GM21619 (cell line): ENCODE results near the gene ZNF597.

Experiments
- ATAC-seq: cut with Tn5 transposase; IDR thresholded peaks from one replicate; pipeline ENCODE4 v1.9.1; 2021; ENCODE audit not compliant: unreplicated experiment

Gene ZNF597, protein sequence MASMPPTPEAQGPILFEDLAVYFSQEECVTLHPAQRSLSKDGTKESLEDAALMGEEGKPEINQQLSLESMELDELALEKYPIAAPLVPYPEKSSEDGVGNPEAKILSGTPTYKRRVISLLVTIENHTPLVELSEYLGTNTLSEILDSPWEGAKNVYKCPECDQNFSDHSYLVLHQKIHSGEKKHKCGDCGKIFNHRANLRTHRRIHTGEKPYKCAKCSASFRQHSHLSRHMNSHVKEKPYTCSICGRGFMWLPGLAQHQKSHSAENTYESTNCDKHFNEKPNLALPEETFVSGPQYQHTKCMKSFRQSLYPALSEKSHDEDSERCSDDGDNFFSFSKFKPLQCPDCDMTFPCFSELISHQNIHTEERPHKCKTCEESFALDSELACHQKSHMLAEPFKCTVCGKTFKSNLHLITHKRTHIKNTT

DNA sequence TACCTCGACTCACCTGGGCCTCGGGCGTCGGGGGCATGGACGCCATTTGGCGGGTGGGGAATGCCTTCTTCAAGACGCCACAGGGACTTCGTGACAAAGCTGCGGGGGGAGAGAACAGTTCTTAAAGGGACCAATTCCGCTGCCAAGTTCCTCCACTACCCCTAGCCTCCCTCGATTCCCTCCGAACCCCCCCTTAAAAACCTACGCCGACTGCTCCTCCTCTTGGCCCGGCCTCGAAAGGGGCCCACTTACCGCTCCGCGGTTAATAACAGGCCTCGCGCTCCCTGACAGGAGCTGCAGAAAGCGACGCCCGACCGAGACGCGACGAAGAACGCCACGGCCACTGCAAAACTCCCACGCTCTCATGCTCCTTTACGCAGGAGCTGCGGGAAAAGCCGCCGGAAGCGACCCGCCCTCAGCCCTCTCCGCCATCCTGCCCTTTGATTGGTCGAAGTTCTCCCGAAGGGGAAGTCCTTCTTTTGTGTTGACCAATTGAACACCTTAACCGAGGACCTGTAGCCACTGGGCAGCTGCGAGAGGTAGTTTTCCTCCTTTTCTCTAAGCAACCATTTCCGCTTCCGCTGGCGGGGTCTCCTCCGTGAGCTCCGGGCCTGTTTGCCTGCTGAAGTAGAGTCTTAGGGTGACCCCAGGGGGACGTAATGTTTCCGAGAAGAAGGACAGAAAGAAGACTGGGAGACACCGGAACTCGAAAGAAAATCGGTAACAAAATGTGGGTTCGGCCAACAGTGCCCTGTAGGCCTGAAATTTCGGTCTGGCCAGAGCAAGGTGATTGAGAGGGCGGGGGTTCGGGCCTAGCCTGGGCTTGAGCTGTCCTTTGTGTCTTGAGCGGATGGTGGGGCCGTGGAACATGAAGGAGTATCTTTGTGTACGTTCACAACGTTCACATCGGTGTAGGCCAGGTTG lies at the start of gene ZNF597, which contains the start of gene NAA60:
Gene ZNF597 (minus strand): TSS at position 397 of the 924 bp plus-strand sequence. CDS start 351 bp downstream, at position 46.
Gene NAA60 (plus strand): TSS at position 573 of the 924 bp plus-strand sequence. CDS start 32,548 bp downstream, outside the sequence.
- peak; percentile 82 for ATAC-seq

DNA sequence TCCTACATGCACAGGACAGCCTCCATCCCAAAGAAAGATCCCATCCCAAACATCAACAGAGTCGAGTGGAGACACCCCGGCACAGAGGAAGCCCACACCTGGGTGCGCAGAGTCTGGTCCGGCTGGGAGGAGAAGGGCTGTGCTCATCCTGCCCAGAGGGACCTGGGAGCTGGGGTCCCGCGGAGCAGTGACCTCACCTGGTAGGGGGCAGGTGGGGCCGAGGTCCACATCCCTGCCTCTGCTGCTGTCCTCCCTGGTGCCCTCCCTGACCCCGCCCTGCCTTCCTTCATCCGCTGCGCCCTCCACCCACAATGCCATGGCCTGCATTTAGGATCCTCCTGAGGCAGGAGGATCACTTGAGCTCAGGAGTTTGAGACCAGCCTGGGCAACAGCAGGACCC lies 49.1 kb upstream of the ZNF597 start:
- no peak for ATAC-seq

DNA sequence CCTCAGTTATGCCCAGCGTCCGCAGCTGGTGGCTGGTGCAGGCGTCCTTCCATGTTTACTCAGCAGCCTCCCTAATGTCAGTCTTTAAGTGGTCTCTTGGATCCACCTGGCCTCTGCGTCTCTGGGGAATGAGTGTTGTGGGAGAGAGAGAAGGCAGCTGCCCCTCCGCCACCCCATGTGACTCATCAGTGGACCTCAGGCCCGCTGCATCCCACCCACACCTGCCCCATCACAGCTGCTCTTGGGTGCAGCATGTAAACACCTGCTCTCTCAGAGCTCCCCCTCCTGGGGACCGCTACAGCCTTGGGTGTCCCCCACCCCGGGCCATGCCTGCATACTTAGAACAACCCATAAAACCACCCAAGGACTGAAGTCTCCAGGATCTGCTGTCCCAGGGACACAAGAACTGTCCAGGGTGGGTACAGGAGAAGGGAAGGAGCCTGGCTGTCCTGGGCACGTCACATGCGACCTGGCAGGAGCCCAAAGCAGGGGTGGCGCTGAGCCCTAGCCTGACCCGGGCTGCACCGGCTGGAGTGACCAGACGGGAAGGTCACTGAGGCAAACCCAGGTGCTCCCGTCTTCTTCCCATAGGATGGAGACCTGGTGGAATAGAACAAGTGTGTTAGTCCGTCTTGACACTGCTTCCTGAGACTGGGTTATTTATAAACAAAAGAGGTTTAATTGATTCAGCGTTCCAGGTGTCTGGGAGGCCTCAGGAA lies 47.8 kb upstream of the ZNF597 start:
- ATAC-seq, result no peak

DNA sequence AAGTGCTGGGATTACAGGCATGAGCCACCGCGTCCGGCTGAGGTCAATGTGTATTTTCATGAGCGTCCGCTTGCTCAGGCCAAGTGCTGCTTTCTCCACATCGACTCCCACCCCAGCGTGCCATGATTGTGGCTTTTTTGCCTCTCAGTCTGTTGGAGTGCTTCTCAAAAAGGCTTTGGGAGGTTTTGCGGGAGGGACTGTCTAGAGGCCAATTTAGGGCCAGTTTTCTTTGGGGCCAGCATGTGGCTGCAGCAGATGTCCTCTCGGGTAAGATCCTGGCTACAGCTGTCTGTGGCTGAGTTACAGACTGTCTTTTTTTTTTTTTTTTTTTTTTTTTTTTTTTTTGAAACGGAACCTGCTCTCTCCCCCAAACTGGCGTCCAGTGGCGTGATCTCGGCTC lies 45.5 kb upstream of the ZNF597 start:
- ATAC-seq, result no peak

DNA sequence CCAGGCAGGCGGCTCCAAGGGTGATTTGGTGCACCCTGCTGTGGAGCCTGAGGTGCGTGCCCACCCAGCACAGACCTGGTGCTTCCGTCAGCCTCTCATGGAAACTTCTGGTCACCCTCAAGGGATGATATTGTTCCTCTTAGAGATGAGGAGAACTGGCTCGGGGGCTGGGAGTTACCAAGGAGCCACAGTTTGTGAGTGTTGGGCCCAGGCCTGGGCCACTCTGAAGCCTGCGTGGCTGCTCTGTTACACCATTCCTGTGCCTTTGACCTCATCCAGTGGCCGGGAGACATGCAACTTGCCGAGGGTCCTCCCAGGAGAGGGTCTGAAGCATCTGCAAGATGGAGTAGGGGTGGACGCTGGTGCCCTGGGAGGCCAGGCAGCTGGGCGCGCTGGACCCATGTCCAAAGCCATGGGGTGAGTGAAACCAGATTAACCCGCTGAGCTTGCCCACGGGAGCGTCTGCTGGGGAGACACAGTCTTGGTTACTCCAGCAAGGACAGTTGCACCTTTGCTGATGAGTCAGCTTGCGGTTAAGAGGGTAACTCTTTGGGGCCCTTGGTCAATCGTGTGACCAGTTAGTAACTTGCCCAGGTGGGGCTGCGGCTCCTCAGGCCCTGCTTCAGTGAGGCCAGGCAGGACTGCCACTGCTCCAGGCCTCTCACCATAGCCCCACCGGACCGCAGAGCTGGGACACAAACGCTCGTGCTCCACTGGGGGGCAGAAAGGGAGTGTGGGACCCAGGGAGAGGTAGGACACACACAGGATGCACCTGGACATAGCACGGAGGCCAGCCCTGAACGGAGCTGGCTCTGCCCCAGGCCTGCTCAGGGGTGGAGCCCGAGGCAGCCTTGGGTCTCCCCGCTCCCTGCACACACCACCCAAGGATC lies 44.5 kb upstream of the ZNF597 start:
- no peak for ATAC-seq

DNA sequence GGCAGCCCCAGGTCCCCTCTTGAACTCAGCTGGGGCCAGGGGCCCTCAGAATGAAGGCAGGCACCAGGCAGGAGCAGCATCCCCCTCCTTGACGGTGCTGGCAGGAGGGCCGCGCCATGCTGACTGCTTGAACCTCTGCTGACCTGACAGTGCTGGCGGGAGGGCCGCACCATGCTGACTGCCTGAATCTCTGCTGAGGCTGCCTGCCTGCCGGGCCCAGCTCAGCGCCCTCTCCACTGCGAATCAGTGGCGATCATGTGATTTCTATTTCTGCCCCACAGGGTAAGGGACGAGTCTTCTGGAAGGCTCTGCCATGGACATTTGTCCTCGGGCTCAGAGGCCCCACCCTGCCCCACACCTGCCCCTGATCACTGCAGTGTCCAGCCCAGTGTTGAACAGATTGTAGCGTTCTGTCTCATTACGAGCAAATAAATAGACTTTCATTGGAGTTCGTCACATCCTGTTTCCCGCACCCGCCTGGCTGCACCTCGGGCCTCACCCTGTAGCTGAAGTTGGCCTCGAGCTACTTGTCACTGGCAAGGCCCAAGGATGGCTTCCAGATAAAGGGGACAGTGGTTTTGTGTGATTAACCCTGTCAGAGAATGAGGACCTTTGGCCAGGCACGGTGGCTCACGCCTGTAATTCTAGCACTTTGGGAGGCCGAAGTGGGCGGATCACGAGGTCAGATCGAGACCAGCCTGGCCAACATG lies 43.4 kb upstream of the ZNF597 start:
- ATAC-seq, result no peak

DNA sequence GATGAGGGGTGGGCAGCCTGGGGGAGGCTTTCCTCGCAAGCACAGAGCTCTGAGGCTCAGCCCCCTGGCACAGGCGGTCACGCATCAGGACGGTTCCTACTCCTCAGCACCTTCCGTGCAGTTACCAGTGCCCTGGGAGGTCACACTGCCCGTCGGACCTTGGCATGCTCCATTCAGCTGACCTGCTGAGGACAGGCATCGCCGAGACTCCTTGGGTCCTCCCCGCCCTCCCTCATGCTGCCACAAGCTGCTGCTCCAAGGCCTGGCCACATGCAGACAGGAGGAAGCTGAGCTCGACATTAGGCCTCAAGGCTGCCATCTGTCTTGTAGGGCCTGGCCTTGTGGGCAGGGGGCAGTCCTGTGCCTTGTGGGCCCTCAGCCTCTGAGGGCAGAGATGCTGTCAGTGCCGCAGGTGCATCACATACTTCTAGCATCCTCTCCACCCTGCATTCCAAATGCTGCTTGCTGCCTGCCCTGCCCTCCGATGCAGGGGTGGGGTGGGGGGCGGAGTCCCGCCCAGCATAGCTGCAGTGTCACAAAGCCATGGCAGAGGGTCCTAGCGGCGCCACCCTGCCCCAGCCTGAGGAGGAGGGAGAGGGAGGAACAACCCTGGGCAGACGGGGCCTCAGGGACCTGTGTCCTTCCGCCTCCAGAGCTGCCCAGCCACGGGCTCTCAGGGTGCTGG lies 42.7 kb upstream of the ZNF597 start:
- no peak for ATAC-seq

DNA sequence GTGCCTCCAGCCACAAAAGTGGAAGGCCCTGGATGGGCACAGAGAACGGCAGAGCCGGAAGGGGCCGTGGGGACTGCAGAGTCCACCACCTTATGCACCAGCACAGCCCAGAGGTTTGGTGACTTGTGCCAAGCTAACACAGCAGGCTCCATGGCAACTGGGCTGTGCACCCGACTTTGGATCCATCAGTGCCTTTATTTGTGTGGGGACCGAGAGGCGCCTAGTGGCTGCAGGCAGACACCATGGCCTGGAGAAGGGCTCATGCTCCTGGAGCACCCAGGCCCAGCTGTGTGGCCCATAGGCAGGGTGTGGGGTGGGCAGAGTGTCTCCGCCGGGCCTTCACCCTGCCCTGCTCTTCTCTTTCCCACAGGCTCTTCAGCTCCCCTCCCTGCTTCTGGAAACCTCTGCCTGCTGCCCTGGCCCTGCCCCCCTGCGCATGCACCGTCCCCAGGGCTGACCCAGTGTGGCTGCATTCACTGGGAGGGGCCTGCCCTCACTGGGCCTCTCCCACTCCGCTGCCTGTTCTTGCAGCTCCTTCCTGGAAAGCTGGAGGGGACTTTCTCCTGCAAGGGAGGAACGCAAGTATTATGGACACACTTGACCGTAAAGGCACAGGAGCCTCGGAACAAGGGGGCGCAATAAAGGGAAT lies 41.9 kb upstream of the ZNF597 start:
- ATAC-seq, result no peak

DNA sequence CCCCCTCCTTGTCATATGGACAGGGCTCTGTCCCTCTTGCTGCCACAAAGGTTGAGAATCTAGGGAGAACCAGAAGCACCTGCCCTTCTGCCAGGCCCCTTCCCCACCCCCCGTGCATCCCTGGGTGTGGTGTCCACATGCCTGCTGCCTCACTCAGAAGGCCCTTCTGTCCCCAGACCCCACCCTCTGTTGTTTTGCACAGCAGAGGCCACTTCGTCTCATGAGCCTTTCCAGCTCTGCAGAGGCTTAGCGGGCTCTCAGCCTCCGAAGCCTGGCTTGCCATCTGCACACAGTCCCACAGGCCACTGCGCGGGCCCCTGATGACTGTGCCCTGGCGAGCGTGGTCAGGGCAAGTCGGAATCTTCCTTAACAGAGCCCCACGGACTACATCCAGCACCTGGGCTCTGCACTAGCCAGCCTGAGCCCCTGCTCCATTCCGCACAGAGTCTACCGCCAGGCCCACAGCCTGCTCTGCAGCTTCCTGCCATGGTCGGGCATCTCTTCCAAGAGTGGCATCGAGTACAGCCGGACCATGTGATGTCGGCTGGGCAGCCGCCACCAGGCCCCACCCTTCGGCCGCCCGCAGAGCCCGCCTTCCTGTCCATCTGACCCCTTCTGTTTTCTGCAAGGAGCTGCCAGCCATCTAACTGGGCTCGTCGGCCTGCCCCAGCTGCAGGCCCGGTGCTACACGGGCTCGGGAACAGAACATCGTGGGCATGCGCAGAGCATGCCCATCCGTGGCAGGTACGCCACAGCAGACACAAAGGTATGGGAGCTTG lies 41.2 kb upstream of the ZNF597 start:
- ATAC-seq, result no peak

DNA sequence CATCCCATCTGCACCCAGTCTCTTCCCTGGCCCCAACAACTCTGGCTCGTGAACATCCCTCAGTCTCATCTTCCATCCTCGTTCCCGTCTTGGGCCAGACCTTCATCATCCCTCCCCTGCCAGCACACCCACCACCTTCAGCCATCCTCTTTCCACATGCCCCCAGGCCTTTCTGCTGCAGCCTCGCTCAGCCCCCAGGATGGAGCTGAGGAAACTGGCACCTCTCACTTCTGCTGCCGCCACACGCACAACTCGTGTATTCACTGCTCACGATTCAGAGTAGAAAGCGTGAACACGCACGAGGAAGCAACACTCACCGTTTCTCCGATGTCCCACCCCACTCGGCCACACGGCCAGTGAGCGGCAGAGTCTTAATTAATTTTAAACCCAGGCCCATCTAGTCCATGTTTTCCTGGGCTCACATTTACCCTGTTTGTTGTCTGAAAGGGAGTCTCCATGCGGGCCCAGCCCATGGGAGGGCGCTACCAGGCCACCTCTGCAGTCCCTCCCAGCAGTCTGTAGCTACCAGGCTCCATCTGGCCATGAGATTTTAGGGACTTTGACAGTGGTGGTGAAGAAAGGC lies 39.4 kb upstream of the ZNF597 start:
- ATAC-seq, result no peak

DNA sequence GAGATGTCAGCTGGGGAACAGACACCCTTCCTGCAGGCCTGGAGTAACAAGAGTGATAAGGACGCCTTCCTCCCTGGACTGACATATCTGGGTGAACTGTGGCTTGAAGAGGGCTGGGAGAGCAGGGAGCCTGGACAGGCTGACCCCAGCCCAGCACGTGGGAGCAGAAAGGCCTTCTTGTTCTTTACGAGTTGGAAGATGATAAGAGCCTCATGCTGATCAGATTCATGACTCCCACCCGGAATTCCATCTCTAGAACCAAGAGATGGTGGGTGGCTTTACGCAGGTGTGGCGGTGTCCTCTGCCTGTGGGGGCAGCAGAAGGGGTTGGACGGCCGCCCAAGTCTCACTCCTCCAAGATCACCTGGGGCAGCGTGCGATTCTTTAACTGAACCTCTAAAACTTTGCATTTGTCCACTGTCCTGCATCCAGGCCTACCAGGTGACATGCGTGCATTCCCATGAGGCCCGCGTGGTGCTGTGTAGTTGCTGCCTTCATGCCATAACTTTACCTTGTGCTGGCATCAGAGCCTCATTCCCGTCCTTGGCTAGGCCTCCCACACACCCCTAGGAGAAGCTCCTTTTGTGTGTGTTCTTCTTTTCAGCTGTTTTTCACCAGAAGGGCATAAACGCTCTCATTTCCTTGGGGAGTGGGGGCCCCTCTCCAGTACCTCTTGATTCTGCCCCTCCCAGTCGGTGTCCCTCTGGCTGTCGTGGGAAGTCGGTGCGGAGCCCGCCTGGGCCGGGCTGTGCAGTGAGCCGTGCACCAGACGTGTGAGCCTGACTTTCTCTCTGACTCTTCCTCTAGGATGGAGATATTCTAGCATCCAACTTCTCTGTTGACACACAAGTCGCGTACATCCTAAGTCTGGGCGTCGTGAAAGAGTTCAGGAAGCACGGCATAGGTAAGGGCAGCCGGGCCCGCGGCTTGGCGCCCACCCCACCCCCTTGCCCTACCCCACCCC lies 38.7 kb upstream of the ZNF597 start:
- ATAC-seq, result no peak

DNA sequence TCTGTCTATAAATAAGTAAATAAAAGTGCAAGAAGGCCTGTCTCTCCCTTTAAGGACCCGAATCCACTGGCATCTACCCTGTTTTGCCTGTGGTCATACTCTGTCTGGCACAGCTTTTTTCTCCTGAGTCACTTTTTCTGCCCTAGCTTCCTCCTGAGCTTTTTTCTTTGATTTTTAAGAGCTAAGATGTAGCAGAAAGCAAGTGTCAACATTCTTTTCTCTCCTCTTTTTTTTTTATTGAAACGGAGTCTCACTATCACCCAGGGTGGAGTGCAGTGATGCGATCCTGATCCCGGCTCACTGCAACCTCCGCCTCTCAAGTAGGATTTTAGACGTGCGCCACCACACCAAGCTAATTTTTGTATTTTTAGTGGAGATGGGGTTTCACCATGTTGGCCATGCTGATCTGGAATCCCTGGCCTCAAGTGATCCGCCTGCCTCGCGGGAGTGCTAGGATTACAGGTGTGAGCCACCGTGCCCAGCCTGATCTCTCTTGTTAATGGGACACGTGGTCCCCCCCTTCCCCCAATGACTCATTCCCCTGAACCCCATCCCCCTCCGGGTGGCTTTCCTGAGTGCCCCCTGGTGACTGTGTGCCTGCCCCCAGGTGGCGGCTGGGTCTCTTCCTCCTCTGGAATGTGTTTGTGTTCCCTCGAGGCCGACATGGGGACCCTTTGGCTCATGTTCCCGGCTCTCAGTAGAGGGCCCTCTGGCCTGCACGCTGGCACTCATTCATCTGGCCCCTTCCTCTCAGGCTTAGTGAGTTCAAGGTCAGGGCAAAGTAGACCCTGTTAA lies 37.8 kb upstream of the ZNF597 start:
- ATAC-seq, result no peak

DNA sequence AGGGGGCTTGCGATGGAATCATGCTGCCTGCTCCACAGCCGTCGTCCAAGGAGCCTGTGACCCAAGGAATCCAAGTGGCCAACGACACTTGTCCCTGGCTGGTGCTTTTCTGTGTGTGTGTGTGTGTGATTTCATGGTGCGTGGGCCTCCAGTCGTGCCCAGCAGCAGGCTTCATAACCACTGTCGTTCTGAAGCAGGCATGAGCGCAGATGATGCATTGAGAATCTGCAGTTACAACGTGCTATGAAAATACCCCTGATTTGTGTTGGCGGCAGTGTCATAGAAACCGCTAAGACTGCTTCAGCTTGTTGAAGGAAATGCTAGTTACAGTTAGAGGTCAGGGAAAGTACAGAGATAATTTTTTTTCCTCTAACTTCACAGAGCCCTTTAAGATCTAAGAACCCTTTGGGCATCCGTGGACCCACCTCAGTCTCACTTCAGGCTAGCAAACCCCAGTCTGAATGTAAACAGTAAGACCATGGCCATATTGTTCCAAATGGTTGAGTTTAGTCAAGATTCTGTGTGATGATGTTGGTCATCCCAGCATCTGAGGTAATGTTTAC lies 36.4 kb upstream of the ZNF597 start:
- ATAC-seq, result no peak

DNA sequence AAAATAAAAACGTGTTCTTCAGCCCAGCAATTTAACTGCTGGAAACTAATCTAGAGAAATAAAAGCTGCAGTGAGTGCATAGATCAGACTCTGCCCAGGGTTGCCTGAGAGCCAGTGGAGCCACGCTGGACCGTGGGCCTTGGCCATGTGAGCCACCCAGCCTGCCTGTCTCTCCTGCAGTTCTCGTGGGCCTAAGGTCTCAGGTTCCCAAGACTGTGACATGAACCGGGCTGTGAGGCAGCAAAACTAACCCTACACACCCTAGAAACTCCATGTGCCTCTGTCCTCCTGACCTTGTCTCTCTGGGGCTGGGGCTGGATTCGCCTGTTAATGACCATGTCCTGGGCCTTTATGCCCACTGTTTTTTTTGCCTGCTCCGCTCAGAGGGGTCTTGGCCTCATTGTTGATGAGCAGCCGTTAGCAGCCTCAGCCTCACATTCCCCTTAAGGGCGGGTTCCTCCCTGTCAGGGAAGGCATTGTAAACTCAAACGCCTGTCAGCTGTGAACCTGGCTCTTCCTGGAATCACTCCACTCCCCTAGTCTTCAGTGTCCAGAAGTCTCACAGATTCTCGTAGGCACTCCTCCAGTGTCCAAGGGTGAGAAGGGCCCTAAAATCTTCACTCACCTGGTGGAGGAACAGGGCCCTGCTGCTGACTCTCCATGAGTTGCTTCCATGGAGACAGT lies 35.1 kb upstream of the ZNF597 start:
- ATAC-seq, result no peak
